ENCODE data around the gene HSD11B2.

DNA sequence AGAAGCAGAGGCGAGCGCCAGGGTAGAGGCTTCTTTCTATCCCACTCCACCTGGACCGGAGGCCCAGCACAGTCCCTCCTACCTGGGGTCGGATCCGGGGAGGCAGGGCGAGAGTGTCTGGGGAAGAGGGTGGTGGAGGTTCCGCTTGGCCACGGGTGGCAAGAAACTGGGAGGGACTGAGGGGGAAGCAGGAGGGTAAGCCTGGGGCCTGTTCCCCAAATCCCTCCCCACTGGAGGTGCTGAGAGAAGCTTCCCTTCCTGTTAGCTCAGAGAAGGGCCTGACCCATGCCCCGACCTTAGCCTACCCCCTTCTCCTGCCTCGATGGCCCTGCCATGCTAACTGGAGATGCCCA, 35.8 kb upstream of the HSD11B2 start:
- no peak for TF ChIP-seq CTCF (conservative IDR thresholded peaks at IDR 0.05 in 1 of 2, IDR thresholded peaks at IDR 0.05 in 1 of 2; ENCODE audit: extremely low read depth in 1 of 2, insufficient read depth in 1 of 2, low read depth in 1 of 2, low read length in 2 of 2)
- no peak for TF ChIP-seq EZH2 (IDR thresholded peaks at IDR 0.05; ENCODE audit: borderline replicate concordance, low read length)

All from mammary epithelial cell (primary cell).